Glomerular endothelial cell (primary cell): ENCODE data around the gene OR8B3. TPM values are rescaled to one million over a fixed set of nuclear protein-coding genes. Genes with fewer than 3 reads are reported as not detected.
"Not testable (repeated sequence)": the region's sequence is repeated elsewhere in the genome, so short reads cannot be mapped to it uniquely, and the experiment has no call there.

Experiments
- DNase-seq: peaks from one replicate; pipeline ENCODE4 v3.0.0-alpha.2; 2011; ENCODE audit warnings: low read depth, low spot score; ENCODE audit errors: extremely low read depth
- total RNA-seq: library from RNA; depleted of rRNA; stranded (reverse); fragments of >200 nt; gene quantifications from 2 replicates; pipeline ENCODE4 v1.2.3, GENCODE V29; 2015

OR8B3 gene
- not detected in 2 replicates for total RNA-seq

GRCh38 chr11:124398924-124399323 is at the start of gene OR8B3:
Gene OR8B3 (minus strand): TSS chr11:124399024. CDS start chr11:124397351, 1,673 bp downstream.
- DNase-seq, result no peak

GRCh38 chr11:124446916-124447315 is 48.1 kb upstream of the OR8B3 start:
- no peak for DNase-seq

- DNase-seq, result no peak
Measured at GRCh38 chr11:124445646-124446150, 46.9 kb upstream of the OR8B3 start, which contains the start of gene OR8B8. Gene OR8B8 (minus strand): TSS chr11:124445696. CDS start chr11:124441085, 4,611 bp downstream.

GRCh38 chr11:124442847-124443246 is 44.0 kb upstream of the OR8B3 start:
- no peak for DNase-seq

- no peak for DNase-seq
Measured at GRCh38 chr11:124442442-124442841, 43.6 kb upstream of the OR8B3 start.

GRCh38 chr11:124441519-124441918 is 42.7 kb upstream of the OR8B3 start:
- no peak for DNase-seq

- no peak for DNase-seq
Measured at GRCh38 chr11:124441081-124441480, 42.3 kb upstream of the OR8B3 start.

GRCh38 chr11:124440608-124441007 is 41.8 kb upstream of the OR8B3 start:
- no peak for DNase-seq

GRCh38 chr11:124434699-124435098 is 35.9 kb upstream of the OR8B3 start:
- no peak for DNase-seq

- no peak for DNase-seq
Measured at GRCh38 chr11:124429599-124429998, 30.8 kb upstream of the OR8B3 start.

GRCh38 chr11:124424384-124424921 is 25.6 kb upstream of the OR8B3 start, which contains the start of gene OR8B4:
Gene OR8B4 (minus strand): TSS chr11:124424871. CDS start chr11:124424871, 0 bp downstream.
- no peak for DNase-seq

GRCh38 chr11:124421043-124421442 is 22.2 kb upstream of the OR8B3 start:
- DNase-seq, result no peak

GRCh38 chr11:124415356-124415923 is 16.6 kb upstream of the OR8B3 start:
- peak; percentile 27 for DNase-seq

GRCh38 chr11:124409906-124410305 is 11.1 kb upstream of the OR8B3 start:
- DNase-seq, result no peak

- no peak for DNase-seq
Measured at GRCh38 chr11:124405581-124405980, 6.8 kb upstream of the OR8B3 start.

- not testable (repeated sequence) for DNase-seq
Measured at GRCh38 chr11:124403186-124403585, 4.4 kb upstream of the OR8B3 start.

GRCh38 chr11:124402326-124402922 is 3.6 kb upstream of the OR8B3 start:
- peak; percentile 58 for DNase-seq

- DNase-seq, result not testable (repeated sequence)
Measured at GRCh38 chr11:124396847-124397246, 2.0 kb downstream of the OR8B3 start.

GRCh38 chr11:124394408-124394807 is 4.4 kb downstream of the OR8B3 start:
- no peak for DNase-seq

GRCh38 chr11:124384399-124384798 is 14.4 kb downstream of the OR8B3 start, which contains the start of gene OR8B2:
Gene OR8B2 (minus strand): TSS chr11:124384499. CDS start chr11:124383343, 1,156 bp downstream.
- DNase-seq, result no peak

- DNase-seq, result not testable (repeated sequence)
Measured at GRCh38 chr11:124382857-124383256, 16.0 kb downstream of the OR8B3 start.

GRCh38 chr11:124380585-124380984 is 18.2 kb downstream of the OR8B3 start:
- no peak for DNase-seq
